ENCODE measurements around the gene TMEM169.
"Not testable (repeated sequence)": the region's sequence is repeated elsewhere in the genome, so short reads cannot be mapped to it uniquely, and the experiment has no call there.

TMEM169 gene

DNA sequence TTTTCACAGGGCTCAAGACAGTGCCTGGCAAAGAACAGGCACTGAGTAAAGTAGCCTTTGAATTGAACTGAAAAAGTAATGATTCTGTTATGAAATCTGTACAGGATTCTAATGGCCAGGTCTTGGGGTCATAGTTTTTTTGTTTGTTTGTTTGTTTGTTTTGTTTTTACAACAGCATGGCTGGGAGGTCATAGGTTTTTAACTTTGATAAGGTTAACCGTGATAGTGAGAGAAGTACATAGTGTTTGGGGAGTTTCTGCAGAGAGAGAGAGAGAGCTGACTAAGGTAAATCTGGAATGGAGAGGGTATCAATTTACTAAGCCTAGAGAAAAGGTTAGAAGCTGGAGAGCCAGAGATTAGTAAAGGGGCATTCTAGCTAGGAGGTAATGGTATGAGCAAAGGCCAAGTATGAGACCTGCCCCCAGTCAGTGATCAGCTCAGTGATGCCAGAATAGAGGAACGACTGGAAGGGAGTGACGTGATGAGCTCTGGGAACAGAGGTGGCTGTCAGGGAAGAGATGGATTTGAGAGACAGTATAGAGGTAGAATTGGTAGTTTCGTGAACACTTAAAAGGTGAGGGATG is 53.3 kb downstream of the TMEM169 start:
- DNase-seq: no peak

DNA sequence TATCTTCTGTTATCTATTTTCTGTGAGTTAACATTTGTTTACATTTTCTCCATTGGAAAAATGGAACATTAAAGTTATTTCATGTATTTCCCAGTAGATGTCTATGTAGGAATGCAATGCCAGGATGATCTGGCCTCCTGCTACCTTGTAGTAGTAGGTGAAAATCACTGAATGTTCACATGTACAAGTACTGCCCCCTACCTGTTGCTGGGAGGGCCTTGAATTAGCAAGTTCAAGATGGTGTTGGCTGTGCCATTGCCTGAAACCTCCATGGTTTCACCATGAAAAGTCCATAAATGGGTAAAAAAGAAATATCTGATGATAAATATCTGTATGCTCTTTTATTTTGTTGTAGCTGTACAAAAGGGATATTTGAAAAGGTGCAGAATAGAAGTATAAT is 58.2 kb downstream of the TMEM169 start:
- DNase-seq: no peak

DNA sequence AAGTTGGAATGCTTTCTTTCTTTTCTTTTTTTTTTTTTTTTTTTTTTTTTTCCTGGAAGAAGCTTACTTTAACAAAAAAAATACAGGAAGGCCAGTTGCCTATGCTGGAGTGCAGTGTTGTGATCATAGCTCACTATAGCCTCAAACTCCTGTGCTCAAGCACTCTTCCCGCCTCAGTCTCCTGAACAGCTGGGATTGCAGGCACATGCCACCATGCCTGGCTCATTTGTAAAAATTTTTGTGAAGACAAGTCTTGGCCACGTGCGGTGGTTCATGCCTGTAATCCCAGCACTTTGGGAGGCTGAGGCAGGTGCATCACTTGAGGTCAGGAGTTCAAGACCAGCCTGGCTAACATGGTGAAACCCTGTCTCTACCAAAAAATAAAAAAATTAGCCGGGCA is 59.8 kb downstream of the TMEM169 start:
- not testable (repeated sequence) for DNase-seq

DNA sequence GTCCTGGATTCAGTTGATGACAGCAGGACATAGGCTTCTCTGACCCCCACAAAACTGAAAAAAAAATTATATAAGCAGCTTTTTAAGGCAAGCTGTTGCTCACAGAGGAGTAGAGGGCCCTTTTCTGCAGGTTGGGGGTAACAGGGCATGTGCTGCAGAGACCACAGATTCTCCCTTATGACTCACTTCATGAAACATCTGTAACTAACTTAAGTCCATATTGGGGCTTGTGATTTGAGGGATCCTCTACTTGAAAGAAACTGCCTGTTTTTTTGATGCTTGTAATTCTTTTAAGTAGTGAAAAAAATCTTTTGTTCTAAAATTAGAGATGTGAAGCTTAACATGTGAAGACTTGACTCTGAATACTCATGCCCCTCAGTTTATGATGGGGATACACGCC is 60.8 kb downstream of the TMEM169 start:
- DNase-seq: peak; percentile 25

DNA sequence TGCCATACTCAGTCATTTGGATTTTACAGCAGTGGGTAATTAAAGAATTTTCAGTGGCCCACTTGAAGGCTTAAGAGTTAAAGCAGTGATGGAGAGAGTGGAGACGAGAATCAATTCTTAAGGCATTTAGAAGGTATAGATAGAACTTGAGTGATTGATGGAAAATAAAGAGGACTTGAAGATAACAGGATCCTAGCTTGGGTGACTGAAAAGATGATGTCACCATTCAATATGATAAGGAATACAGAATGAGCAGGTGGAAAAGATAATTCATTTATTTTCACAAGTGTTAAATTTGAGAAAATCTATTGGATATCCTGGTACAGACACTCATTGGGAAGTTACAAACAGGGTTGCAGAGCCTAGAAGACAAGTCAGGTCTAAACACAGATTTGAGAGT is 62.7 kb downstream of the TMEM169 start:
- no peak for DNase-seq

DNA sequence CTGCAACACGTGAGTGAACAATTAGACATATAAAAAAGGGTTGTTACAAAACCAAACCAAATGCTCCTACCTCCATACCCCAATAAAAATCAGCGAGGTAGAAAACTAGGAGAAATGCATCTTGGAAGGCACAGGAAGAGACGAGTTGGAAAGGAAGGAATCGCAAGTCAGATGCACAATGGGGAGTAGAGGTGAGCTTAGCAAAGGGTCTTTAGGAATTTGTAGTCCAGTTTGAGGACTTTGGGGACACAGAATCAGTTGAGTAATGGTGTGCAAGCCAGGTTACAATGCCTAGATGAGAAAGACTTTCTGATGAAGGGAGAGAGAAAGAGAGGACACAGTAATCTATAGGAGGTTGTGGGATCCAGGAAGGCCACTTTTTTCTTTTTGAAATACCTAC is 63.1 kb downstream of the TMEM169 start:
- no peak for DNase-seq

DNA sequence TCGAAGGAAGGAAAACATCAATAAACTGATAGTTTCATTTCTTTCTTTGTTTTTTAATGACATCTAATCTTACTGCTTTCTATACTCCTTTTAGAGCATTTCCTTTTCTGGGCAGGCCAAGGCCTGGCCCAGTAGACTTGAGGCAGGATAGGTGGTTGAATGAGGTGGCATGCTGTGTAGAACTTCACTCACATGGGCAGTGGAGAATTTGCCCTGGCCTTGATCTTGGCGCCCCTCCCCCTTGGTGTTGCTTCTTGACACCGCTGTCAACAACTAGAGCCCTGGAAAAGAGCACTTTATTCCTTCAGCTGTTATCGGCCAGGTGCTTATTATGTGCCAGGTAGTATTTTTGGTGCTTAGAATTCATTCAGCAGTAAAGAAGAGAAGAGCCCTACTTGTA is 64.9 kb downstream of the TMEM169 start:
- no peak for DNase-seq

DNA sequence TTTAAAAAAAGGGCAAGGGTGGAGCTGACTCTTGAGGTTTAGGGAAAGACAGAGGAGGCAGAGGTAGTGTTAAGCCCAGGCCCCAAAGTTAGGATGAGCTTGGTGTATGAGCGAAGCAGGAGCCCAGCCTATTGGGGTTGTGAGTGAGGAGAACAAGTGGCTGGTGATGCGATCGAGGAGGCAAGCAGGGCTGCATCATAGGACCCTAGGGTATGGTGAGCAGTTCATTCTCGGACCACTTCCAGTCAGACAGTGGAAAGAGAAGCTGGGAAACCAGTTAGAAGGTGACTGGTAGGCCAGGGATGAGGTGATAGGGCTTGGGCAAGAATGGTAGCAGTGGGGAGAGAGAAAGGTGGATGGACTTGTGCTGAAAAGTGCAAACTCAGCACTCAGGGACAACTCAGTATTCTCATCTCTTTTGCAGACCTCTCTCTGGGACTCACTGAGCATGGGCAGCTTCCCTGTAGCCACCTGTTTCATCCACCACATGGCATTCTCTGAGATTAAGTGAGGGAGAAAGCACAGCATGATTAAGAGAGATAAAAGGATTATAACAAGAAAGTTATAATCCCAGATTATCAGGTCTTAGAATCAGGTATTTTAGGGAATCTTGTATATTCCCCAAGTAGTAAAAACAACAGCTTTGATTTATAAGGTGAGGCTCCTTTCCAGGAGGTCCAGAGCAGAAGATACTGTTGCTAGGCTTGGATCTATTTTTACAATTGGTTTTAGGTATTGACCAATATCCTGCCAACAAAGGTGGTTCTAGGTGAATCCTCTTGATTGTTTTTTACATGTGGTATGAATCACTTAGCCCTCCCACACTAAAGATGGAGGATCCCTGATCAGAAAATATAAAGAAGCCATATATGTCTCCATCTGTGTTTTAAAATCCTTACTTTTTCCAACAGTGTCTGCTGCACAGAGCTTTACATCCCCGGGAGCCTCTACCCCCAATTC is 65.7 kb downstream of the TMEM169 start:
- no peak for DNase-seq

DNA sequence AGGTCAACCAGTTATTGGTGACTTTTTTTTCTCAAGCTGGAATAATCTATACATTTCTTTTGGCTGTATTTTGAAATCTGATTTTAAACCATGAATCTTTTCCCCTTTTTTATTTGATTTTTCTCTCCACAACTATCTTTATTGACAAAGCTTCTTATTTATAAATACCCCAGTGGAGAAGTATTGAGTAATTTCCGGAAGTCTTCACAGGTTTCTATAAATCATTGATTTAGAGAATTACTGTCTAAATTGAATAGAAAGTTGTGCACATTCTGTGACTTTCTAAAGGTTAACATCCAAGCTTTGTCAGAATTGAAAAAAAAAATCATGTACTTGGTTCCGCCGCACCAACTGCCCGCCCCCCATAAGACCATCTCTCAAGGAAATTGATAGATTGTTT is 67.3 kb downstream of the TMEM169 start:
- no peak for DNase-seq

DNA sequence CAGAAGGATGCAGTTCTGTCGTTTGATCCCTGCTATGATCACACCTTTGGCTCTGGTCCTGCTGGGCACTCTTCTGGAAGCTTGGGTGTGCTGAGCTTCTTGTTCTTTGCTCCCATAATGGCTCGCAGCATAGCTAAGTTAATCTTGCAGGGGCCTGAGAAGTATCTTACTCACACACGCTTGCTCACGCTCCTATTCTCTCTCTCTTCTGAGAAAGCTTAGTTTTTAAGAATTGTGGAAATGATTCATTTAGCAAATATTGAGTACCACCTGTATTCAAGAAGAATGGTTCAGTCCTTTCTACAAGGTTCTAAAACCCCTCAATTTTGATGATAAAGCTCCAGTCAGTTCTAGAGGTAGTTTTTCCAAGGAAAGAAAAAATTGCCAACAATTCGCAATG is 68.0 kb downstream of the TMEM169 start:
- DNase-seq: no peak

DNA sequence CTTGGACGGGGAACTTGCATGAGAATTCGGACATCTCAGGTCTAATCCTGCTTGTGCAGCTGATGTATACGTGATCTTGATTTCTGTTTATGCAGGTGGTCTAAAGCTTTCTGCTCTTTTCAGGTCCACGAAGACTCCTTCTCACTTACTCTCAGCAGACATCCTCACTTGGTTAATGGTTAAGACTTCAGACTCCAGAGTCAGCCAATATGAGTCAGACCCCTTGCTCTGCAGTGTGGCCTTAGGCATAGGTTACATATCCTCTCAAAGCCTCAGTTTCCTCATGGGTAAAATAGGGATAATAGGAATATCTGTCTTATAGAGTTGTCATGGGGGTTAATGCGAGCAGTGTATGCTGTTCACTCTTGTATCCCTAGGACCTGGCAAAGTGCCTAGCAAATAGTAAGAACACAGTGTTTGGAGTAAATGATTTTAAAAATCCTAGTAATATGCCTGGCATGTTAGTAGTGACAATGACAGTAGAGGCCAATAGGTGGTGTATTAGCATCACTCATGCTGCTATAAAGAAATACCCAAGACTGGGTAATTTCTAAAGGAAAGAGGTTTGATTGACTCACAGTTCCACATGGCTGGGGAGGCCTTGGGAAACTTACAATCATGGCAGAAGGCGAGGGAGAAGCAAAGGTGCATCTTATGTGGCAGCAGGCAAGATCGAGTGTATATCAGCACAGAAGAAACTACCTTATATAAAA is 69.8 kb downstream of the TMEM169 start:
- DNase-seq: no peak
